ENCODE data around the gene ALOX12B. TPM values are rescaled to one million over a fixed set of nuclear protein-coding genes. Genes with fewer than 3 reads are reported as not detected.

The ALOX12B gene
- total RNA-seq, 1 donor from 2014 or later = not detected

DNA sequence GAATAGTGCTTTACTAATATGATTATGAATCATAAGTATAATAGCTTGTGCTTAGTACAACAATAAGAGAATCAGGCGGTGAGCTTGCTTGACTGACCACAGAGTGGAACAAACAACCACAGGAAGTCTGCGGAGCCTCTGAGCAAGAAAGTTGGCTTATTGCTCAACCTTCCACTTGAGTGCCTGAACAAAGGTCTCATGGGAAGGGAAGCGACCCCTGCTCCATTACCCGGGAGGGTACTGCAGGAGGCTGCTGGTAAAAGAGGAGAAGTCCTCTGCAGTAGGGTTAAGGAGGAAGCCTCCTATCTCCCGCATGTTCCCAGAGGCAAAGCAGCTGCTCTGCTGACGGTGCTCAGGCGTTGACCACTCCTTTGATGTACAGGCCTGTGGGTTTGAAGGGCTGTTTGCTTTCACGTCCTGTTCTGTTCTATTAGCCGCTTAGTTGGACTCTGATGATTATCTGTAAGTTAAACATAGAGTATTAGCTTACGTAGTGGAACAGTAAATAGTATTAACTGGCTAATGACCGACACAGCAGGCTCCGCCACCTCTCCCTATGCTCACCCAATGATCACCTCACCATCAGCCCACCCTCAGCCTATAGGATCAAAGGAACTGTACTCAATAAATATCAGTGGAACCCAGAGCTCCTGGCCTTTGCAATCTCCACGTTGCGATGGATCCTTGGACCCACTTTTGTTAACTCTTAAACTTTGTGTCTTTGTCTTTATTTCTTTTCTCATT is 31.1 kb downstream of the ALOX12B start:
- H3K9me3 Mint-ChIP-seq = no peaks in the 10 kb centered on the region
- H3K27me3 Mint-ChIP-seq (ENCODE audit: low read depth) = peaks cover 70% of the 10 kb centered on the region

GRCh38 chr17:8055851-8056231 is 31.7 kb downstream of the ALOX12B start:
- no peak overlapping the region for H3K4me3 Mint-ChIP-seq
- TF ChIP-seq, protein P1, sequence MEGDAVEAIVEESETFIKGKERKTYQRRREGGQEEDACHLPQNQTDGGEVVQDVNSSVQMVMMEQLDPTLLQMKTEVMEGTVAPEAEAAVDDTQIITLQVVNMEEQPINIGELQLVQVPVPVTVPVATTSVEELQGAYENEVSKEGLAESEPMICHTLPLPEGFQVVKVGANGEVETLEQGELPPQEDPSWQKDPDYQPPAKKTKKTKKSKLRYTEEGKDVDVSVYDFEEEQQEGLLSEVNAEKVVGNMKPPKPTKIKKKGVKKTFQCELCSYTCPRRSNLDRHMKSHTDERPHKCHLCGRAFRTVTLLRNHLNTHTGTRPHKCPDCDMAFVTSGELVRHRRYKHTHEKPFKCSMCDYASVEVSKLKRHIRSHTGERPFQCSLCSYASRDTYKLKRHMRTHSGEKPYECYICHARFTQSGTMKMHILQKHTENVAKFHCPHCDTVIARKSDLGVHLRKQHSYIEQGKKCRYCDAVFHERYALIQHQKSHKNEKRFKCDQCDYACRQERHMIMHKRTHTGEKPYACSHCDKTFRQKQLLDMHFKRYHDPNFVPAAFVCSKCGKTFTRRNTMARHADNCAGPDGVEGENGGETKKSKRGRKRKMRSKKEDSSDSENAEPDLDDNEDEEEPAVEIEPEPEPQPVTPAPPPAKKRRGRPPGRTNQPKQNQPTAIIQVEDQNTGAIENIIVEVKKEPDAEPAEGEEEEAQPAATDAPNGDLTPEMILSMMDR (IDR thresholded peaks at IDR 0.05; ENCODE audit: unreplicated experiment) = no peak
- no peaks in the 10 kb centered on the region for H3K4me1 Mint-ChIP-seq
- H3K27ac Mint-ChIP-seq = no peak overlapping the region
- no peaks in the 10 kb centered on the region for H3K36me3 Mint-ChIP-seq
- peaks cover 66% of the 10 kb centered on the region for H3K27me3 Mint-ChIP-seq (ENCODE audit: low read depth)
- H3K9me3 Mint-ChIP-seq = no peaks in the 10 kb centered on the region
- no peak for DNase-seq (ENCODE audit: low spot score in 2 of 2, unreplicated experiment in 2 of 2)

More for the DNA sequence above, 31.1 kb downstream of the ALOX12B start:
- H3K36me3 Mint-ChIP-seq = no peaks in the 10 kb centered on the region
- no peak for DNase-seq (ENCODE audit: low spot score in 2 of 2, unreplicated experiment in 2 of 2)
- peaks cover 2% of the 10 kb centered on the region for H3K4me1 Mint-ChIP-seq
- TF ChIP-seq, protein P1 (IDR thresholded peaks at IDR 0.05; ENCODE audit: unreplicated experiment) = no peak
- no peak overlapping the region for H3K4me3 Mint-ChIP-seq
- no peak overlapping the region for H3K27ac Mint-ChIP-seq

DNA sequence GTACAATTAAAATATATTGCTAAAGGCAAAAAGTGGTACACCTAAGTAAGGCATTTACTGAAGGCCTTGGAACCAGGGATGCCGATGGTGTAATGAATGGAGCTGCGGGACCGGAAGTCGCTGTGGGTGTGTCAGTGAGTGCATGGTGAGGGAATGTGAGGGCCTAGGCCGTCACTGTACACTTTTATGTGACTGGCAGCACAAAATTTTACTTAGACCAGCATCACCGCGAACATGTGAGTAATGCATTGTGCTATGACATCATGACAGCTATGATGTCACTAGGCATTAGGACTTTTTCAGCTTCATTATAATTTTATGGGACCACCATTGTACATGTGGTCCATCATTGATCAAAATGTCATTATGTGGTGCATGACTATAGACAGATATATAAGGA is 33.9 kb downstream of the ALOX12B start:
- H3K27me3 Mint-ChIP-seq (ENCODE audit: low read depth) = peaks cover 53% of the 10 kb centered on the region
- no peak overlapping the region for H3K27ac Mint-ChIP-seq

DNA sequence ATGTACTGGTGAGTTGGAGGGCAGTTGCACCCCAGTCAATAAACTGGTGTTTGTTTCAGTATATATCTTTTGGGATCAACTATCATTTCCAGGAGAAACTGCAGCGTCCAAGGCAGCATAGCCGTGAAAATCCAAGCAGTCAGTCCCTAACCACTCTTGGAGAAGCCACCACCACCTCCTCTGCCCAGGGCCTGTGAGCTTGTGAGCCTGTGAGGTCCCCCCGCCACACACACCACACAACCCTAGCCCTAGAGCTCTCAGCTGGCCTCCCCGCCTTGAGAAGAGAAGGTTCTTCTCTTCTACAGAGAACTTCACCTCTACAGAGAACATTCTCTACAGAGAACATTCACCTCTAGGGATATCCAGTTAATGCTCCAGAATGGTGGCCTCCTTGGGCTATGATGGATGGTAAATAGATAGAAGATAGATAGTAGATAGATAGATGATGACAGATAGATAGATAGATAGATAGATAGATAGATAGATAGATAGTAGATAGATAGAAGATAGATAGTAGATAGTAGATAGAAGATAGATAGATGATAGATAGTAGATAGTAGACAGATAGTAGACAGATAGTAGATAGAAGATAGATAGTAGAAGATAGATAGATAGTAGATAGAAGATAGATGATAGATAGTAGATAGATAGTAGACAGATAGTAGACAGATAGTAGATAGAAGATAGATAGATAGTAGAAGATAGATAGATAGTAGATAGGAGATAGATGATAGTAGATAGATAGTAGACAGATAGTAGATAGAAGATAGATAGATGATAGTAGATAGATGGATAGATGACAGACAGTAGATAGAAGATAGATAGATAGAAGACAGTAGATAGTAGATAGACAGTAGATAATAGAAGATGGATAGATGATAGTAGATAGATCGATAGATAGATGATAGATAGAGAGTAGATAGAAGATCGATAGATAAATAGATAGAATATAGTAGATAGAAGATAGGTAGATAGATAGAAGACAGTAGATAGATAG is 35.0 kb downstream of the ALOX12B start:
- Mint-ChIP-seq H3K27me3 (ENCODE audit: low read depth) (peaks cover 47% of the 10 kb centered on the region), H3K9me3 (no peaks in the 10 kb centered on the region), H3K36me3 (no peaks in the 10 kb centered on the region), H3K4me1 (no peaks in the 10 kb centered on the region), H3K4me3 (no peak overlapping the region), H3K27ac (no peak overlapping the region)
- no peak for DNase-seq (ENCODE audit: low spot score in 2 of 2, unreplicated experiment in 2 of 2)
- TF ChIP-seq, protein P1 (IDR thresholded peaks at IDR 0.05; ENCODE audit: unreplicated experiment) = no peak

More for the DNA sequence above, 33.9 kb downstream of the ALOX12B start:
- Mint-ChIP-seq H3K4me1 (no peaks in the 10 kb centered on the region), H3K9me3 (no peaks in the 10 kb centered on the region), H3K36me3 (no peaks in the 10 kb centered on the region), H3K4me3 (no peak overlapping the region)
- TF ChIP-seq, protein P1 (IDR thresholded peaks at IDR 0.05; ENCODE audit: unreplicated experiment) = no peak
- DNase-seq (ENCODE audit: low spot score in 2 of 2, unreplicated experiment in 2 of 2) = no peak

- Mint-ChIP-seq H3K4me3 (no peak overlapping the region), H3K4me1 (no peaks in the 10 kb centered on the region), H3K27me3 (ENCODE audit: low read depth) (peaks cover 44% of the 10 kb centered on the region), H3K27ac (no peak overlapping the region), H3K36me3 (no peaks in the 10 kb centered on the region), H3K9me3 (no peaks in the 10 kb centered on the region)
- no peak for DNase-seq (ENCODE audit: low spot score in 2 of 2, unreplicated experiment in 2 of 2)
- TF ChIP-seq, protein P1 (IDR thresholded peaks at IDR 0.05; ENCODE audit: unreplicated experiment) = no peak
These were observed 35.7 kb downstream of the ALOX12B start for GRCh38 chr17:8051831-8052230.
